ENCODE data around the gene TRAPPC3.

DNA sequence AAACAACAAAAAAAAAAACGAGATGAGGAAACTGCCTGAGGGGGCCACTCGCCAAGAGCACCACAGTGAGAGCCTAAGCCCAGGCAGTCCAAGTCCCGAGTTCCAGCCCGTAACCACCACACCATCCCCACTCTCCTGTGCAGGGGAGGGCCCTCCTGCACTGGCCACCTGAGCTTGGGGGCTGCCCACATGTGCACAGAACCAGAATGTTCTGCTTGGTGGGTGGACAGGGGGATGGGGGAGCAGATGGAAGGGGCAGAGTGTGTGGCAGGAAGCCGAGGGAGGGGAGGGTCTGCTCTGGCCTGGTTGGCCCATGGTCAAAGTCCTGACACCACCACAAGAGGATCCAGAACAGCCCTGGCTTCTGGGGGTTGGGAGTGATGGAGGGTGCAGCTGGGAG is 43.0 kb downstream of the TRAPPC3 start:
- TF ChIP-seq, protein P1, sequence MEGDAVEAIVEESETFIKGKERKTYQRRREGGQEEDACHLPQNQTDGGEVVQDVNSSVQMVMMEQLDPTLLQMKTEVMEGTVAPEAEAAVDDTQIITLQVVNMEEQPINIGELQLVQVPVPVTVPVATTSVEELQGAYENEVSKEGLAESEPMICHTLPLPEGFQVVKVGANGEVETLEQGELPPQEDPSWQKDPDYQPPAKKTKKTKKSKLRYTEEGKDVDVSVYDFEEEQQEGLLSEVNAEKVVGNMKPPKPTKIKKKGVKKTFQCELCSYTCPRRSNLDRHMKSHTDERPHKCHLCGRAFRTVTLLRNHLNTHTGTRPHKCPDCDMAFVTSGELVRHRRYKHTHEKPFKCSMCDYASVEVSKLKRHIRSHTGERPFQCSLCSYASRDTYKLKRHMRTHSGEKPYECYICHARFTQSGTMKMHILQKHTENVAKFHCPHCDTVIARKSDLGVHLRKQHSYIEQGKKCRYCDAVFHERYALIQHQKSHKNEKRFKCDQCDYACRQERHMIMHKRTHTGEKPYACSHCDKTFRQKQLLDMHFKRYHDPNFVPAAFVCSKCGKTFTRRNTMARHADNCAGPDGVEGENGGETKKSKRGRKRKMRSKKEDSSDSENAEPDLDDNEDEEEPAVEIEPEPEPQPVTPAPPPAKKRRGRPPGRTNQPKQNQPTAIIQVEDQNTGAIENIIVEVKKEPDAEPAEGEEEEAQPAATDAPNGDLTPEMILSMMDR (IDR thresholded peaks at IDR 0.05): no peak
- TF ChIP-seq SIN3A (IDR thresholded peaks at IDR 0.05; ENCODE audit: borderline replicate concordance, insufficient read depth, low read depth, low read length) (no peak), POLR2AphosphoS5 (IDR thresholded peaks at IDR 0.05; ENCODE audit: low read depth, low read length) (no peak)
- TF ChIP-seq, protein P2, sequence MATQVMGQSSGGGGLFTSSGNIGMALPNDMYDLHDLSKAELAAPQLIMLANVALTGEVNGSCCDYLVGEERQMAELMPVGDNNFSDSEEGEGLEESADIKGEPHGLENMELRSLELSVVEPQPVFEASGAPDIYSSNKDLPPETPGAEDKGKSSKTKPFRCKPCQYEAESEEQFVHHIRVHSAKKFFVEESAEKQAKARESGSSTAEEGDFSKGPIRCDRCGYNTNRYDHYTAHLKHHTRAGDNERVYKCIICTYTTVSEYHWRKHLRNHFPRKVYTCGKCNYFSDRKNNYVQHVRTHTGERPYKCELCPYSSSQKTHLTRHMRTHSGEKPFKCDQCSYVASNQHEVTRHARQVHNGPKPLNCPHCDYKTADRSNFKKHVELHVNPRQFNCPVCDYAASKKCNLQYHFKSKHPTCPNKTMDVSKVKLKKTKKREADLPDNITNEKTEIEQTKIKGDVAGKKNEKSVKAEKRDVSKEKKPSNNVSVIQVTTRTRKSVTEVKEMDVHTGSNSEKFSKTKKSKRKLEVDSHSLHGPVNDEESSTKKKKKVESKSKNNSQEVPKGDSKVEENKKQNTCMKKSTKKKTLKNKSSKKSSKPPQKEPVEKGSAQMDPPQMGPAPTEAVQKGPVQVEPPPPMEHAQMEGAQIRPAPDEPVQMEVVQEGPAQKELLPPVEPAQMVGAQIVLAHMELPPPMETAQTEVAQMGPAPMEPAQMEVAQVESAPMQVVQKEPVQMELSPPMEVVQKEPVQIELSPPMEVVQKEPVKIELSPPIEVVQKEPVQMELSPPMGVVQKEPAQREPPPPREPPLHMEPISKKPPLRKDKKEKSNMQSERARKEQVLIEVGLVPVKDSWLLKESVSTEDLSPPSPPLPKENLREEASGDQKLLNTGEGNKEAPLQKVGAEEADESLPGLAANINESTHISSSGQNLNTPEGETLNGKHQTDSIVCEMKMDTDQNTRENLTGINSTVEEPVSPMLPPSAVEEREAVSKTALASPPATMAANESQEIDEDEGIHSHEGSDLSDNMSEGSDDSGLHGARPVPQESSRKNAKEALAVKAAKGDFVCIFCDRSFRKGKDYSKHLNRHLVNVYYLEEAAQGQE (IDR thresholded peaks at IDR 0.05; ENCODE audit: insufficient read depth in 1 of 2, low read depth in 2 of 2, low read length in 1 of 2): no peak
